Measurements from ENCODE around the gene AGFG2.

The AGFG2 gene

GRCh38 chr7:100607111-100607510 is 68.1 kb downstream of the AGFG2 start:
- DNase-seq (ENCODE audit: extremely low read depth, low read depth) = no peak
- no peak overlapping the region for H3K4me3 ChIP-seq (replicated peaks; ENCODE audit: low read depth, low read length)
- no peak for TF ChIP-seq CTCF (IDR thresholded peaks at IDR 0.05; ENCODE audit: low read depth, low read length, missing control alignments)

GRCh38 chr7:100609958-100610357 is 71.0 kb downstream of the AGFG2 start:
- H3K4me3 ChIP-seq (replicated peaks; ENCODE audit: low read depth, low read length) = no peak overlapping the region
- TF ChIP-seq CTCF (IDR thresholded peaks at IDR 0.05; ENCODE audit: low read depth, low read length, missing control alignments) = no peak
- no peak for DNase-seq (ENCODE audit: extremely low read depth, low read depth)

GRCh38 chr7:100611983-100612729 is 73.2 kb downstream of the AGFG2 start, which contains the start of gene MOSPD3:
Gene MOSPD3 (plus strand): TSS chr7:100612540. CDS start chr7:100612792, 252 bp downstream.
- peak within 1 kb of the TSS; percentile 51 for H3K4me3 ChIP-seq (replicated peaks; ENCODE audit: low read depth, low read length)
- TF ChIP-seq CTCF (IDR thresholded peaks at IDR 0.05; ENCODE audit: low read depth, low read length, missing control alignments) = no peak
- DNase-seq (ENCODE audit: extremely low read depth, low read depth) = peak; percentile 99

- no peak for DNase-seq (ENCODE audit: extremely low read depth, low read depth)
Observed at GRCh38 chr7:100612730-100613390, 73.9 kb downstream of the AGFG2 start.

GRCh38 chr7:100613412-100614175 is 74.6 kb downstream of the AGFG2 start:
- peak overlapping the region; percentile 51; the same call in 1 of the 2 replicates for H3K4me3 ChIP-seq (replicated peaks; ENCODE audit: low read depth, low read length)
- no peak for TF ChIP-seq CTCF (IDR thresholded peaks at IDR 0.05; ENCODE audit: low read depth, low read length, missing control alignments)
- DNase-seq (ENCODE audit: extremely low read depth, low read depth) = no peak

More at GRCh38 chr7:100612730-100613390, 73.9 kb downstream of the AGFG2 start:
- peak overlapping the region; percentile 51 for H3K4me3 ChIP-seq (replicated peaks; ENCODE audit: low read depth, low read length)
- TF ChIP-seq CTCF (IDR thresholded peaks at IDR 0.05; ENCODE audit: low read depth, low read length, missing control alignments) = no peak

GRCh38 chr7:100614308-100614861 is 75.4 kb downstream of the AGFG2 start:
- DNase-seq (ENCODE audit: extremely low read depth, low read depth) = no peak
- no peak overlapping the region for H3K4me3 ChIP-seq (replicated peaks; ENCODE audit: low read depth, low read length)
- TF ChIP-seq CTCF (IDR thresholded peaks at IDR 0.05; ENCODE audit: low read depth, low read length, missing control alignments) = no peak
